ENCODE measurements around the gene RAI1.

- TF ChIP-seq CTCF (IDR thresholded peaks at IDR 0.05 in 8 of 11, conservative IDR thresholded peaks at IDR 0.05 in 3 of 11) (no peak), POLR2A (IDR thresholded peaks at IDR 0.05) (no peak)
Measured at GRCh38 chr17:17738901-17739300, 57.6 kb downstream of the RAI1 start.

Measured in spleen (tissue), 7 donors.